ENCODE results near the gene RSRP1.
"Not testable (repeated sequence)": the region's sequence is repeated elsewhere in the genome, so short reads cannot be mapped to it uniquely, and the experiment has no call there.

The RSRP1 gene, protein sequence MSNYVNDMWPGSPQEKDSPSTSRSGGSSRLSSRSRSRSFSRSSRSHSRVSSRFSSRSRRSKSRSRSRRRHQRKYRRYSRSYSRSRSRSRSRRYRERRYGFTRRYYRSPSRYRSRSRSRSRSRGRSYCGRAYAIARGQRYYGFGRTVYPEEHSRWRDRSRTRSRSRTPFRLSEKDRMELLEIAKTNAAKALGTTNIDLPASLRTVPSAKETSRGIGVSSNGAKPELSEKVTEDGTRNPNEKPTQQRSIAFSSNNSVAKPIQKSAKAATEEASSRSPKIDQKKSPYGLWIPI

DNA sequence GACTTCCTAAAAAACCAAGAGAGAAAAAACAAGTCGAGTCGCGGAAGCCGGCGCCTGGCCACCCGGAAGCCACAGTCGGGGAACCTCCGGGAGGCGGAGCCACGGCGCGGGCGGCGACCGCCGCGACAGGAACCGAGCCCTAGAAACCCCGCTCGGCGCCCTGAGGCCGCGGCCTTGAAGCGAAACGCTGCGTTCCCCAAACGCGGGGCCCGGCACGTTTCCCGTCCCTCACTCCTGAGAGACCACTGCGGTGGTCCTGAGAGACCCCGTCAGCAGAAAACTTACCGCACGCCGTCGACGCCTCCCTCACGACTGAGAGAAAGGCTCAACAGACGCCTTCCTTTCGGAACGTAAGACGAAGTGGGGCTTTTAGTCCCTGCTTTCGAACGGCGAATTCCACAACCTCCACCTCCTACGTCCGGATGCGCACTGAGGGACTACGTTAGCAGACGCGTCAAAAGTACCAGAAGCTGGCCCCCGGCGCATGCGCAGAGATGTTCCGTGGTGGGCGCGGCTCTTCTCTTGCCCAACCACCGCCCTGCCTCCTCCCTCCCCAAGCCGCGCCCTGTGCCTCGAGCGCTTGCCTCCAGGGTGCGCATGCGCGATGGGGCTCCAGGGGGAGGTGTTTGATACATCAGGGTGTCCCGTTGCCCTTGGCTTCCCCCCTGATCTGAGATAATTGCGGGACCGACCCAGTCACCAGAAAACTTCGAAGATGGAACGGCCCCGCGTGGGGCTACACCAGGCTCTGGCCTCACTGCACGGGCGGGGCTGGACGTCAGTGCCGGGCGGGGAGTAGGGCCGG lies at the start of gene RSRP1:
TSS of gene RSRP1 (minus strand) at position 431 of the 805 bp plus-strand sequence. CDS start 491 bp downstream, outside the sequence.
- peak; percentile 93 to 95 for DNase-seq

DNA sequence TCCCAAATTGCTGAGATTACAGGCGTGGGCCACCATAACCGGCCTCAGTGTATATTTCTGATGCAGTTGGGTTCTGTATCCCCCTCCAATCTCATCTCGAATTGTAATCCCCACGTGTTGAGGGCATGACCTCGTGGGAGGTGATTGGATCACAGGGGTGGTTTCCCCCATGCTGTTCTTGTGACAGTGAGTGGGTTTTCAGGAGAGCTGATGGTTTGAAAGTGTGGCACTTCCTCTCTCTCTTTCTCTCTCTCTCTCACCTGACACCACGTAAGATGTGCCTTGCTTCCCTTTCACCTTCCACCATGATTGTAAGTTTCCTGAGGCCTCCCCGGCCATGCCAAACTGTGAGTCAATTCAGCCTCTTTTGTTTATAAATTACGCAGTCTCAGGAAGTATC lies 49.2 kb upstream of the RSRP1 start:
- not testable (repeated sequence) for DNase-seq

DNA sequence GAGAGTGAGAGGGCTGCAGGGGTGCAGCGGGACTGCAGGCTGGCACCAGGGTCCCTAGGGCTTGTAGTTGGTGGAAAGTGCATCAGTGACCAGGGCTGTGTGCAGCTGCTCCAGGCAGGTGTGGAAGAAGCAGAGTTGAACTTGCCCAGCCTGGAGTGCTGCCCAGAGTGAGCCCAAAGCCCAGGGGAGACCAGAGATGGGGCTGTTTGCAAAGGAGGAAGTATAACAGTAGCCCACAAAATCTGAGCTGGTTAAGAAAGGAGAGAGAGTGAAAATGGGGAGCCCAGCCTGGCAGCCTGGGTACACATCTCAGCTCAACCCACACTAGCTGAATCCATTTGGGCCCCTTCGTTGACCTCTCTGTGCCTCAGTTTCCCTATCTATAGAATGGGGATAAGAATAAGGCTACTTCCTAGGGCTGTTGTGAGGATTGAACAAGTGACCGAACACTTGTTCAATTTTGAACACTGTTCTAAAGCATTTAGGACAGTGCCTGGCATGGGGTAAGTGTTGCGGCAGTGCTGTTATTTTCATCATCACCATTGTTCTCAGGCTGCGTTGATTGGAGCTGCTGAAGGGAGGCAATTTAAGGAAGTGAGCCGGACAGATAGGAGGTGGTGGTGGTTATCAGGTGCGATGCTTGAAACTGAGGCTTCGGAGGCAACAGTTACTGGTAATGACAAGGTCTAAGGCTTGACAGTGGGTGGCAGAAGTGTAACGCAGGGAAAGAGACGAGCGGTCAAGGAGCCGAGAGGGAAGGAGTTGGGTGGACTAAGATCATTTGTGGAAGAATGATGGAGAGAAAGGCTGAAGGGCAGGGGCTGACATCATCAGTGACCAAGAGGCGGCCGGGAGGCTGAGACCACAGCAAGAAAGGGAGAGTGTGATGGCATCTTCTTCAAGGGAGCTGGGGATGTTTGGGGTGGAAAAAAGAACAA lies 47.9 kb upstream of the RSRP1 start:
- not testable (repeated sequence) for DNase-seq

DNA sequence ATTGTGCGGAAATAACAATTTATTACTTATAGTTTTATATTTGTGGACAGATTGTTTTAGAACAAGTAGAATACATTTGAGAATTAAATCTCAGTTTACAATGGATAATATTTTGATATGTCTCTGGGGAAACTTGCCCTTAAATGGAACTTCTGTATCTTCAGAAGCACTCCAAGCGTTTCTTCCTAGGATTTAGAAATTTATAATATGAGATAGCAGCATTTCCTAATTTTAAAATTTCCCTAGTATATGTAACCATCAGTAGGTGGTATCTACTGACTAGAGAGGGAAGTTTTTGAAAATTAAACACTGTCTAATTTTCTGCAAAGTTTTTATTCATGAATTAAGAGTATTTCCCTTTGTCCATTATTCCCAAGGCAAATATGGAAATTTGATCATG lies 46.2 kb upstream of the RSRP1 start:
- not testable (repeated sequence) for DNase-seq

DNA sequence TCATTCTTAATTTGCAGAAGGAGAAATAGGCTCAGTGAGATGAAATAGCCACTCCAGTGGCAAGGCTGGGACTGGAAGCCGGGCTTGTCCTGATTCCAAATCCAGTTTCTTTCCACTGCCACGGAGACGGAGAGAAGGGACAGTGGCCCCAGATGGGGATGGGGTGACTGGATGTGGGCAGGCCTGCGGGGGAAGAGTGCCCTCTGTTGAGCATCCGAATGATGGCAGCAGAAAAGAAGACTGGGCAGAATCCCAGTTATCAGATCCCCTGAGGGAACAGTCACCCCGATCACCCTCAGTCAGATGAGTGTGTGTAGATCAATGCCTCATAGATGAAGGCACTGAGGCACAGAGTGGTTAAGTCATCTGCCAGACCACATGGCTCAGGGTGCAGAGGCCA lies 42.8 kb upstream of the RSRP1 start:
- not testable (repeated sequence) for DNase-seq

DNA sequence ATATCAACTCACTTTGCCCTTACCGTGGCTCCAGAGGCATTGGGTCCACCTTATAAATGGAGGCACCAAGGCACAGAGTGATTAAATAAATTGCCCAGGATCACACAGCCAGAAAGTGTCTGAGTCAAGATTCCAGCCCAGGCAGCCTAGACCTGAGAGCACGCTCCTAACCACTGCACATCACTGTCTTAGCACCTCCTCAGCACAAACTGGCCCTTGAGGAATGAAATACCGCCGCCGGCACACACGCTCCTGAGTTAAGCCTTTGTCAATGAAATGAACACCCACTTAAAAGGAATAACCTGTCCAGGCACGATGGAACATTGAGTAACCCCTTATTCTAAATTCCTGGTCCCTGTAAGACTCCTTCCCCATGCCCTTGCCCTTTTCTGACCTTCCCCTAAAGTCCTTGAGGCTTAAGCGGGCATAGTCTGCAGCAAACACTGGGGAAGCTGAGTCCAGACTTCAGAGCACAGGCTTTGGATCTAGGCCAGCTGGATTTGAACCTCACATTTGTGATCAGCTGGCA lies 41.4 kb upstream of the RSRP1 start:
- DNase-seq = not testable (repeated sequence)

DNA sequence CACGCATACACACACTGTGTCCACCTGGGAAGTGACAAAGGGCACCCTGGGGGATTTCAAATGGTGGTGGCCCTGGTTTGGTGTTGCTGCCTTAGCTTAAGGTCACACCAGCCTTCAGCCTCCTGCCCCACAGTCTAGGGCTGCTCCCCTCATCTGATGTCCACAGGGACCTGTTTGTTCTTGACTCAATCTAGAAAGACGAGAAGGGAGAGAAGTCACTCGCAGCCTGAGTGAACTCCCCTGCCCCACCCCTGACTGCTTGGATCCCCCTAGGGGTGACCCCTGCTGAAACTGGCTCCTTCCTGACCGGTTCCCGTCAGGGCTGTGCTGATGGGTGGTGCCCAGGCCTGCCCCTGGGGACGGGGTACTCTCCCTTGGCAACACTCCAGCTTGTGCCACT lies 39.9 kb upstream of the RSRP1 start:
- not testable (repeated sequence) for DNase-seq

DNA sequence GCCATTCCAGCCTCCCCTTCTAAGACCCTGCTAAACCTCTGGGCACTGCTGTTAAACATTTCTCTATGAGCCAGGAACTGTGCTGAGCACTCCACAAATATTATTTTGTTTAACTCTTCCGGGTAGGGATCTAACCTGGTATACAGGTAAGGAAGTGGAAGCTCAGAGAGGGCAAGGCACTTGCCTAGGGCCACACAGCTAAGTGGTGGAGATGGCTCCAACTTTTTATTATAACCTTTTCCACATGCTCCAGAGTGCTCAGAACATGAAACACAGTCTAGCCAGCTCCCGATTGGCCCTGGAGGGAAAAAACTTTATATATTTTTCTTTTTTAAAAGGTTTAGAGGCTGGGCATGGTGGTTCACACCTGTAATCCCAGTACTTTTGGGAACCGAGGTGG lies 38.6 kb upstream of the RSRP1 start:
- not testable (repeated sequence) for DNase-seq

DNA sequence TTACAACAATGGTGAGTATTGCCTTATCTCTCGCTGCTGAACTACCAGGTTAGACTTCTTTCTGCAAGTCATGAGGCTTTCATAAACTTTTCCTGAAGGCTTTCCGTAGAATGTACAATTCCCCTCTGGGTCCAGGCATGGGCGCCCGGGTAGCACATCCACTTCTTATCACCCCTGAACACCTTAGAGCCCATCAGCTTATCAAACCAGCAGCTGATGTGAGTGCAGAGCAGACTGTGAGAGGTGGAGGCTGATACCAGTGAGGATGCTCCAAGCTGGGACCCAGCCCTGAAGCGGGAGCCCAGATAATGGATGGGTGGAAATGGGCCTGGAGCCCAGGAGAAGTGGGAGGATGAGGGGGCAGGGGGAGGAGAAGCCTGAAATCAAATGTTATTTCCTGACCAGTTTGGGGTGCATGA lies 32.4 kb upstream of the RSRP1 start:
- not testable (repeated sequence) for DNase-seq

DNA sequence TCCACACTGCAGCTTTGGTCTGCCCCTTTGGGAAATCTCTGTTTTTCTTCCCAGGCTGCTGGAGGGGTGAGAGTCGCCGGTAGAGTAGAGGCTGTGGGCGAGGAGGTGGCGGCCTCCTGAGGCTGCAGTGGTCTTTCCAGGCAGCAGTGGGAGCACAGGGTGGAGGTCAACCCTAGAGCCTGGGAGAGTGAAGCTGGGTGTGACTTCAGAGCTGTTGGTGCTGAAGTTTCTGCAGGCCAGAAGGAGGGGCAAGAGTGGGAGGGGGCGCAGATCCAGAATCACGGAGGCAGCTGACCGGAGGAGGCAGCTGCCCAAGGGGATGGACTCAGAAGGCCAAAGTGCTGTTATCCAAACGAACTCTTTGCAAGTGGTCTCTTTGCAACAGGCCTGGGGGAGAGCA lies 31.5 kb upstream of the RSRP1 start:
- DNase-seq = not testable (repeated sequence)

DNA sequence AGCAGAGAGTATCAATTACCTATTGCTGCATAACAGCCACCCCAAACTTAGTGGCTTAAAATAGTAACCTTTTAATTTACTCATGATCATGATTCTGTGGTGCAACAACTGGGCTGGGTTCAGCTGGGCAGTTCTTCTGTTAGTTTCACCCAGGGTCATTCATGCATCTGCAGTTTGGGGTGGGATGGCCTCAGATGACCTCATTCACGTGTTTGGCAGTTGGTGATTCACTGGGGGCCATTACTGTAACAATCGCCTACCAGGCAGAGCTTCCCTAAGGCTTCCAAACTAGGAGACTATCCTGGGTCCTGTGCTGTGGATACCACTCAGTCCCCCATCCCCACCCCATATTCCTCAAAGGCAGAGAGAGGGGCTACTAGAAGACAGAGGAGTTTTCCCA lies 31.1 kb upstream of the RSRP1 start:
- not testable (repeated sequence) for DNase-seq

DNA sequence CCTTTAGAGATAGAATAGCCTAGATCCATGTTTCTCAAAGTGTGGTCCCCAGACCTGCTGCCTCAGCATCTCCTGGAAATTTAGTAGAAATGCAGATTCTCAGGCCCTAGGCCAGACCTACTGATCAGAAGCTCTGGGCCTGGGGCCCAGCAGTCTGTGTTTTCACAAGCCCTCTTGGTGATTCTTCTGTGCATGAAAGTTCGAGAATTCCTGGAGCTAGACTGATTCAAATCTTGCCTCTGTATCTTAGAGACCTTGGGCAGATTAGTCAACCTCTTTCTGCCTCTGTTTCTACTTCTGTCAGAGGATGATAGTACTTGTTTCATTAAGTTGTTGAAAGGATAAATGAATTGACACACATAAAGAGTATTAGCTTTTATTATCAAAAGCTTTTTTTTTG lies 30.0 kb upstream of the RSRP1 start:
- not testable (repeated sequence) for DNase-seq

DNA sequence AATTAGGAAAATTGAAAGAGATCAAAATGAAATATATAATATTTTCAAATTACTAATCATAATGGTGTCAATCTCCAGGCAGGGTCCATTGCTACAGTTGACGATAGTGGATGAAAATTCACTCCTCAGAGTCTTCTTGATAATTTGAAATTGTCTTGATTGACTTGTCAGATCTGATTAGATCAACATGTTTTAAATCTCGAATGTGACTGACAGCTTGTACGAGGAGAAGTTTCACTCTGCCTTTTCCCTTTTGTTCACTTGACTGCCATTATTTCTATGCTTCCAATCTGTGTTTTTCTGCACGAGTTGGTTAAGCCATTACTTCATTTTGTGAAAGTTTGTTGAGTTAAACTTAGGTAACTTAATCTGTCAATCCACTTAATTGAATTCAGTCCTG lies 28.4 kb upstream of the RSRP1 start:
- DNase-seq = not testable (repeated sequence)

DNA sequence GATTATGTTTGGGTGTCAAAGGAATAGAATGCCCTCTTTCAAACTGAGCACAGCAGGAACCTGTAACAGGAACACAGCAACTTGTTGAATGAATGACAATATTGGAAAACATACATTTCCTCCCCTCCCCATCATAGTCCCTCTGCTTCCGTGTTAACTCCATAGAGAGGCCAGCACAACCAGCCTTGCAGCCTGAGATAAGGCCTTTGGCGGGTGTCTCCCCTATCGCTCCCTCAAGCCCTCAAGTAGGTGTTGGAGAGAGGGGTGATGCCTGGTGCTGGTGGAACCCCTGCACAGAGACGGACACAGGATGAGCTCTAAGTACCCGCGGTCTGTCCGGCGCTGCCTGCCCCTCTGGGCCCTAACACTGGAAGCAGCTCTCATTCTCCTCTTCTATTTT lies 25.0 kb upstream of the RSRP1 start, which contains the start of gene RHD:
TSS of gene RHD (plus strand) at position 272 of the 400 bp plus-strand sequence. CDS start at position 311, 39 bp downstream.
- DNase-seq = not testable (repeated sequence)

DNA sequence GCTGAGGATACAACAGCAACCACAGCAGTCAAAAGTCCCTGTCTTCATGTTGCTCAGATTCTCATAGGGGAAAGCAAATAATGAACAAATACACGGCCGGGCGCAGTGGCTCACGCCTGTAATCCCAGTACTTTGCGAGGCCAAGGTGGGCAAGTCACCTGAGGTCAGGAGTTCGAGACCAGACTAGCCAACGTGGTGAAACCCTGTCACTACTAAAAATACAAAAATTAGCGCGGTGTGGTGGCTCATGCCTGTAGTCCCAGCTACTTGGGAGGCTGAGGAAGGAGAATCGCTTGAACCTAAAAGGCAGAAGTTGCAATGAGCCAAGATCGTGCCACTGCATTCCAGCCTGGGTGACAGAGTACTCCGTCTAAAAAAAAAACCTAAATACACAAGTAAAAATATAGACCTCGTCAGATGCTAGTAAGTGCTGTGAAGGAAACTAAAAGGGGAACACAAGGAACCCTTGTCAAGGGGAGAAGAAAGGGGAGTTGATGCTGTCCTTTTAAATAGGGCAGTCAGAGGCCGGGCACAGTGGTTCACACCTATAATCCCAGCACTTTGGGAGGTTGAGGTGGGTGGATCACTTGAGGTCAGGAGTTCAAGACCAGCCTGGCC lies 21.0 kb upstream of the RSRP1 start:
- DNase-seq = not testable (repeated sequence)

DNA sequence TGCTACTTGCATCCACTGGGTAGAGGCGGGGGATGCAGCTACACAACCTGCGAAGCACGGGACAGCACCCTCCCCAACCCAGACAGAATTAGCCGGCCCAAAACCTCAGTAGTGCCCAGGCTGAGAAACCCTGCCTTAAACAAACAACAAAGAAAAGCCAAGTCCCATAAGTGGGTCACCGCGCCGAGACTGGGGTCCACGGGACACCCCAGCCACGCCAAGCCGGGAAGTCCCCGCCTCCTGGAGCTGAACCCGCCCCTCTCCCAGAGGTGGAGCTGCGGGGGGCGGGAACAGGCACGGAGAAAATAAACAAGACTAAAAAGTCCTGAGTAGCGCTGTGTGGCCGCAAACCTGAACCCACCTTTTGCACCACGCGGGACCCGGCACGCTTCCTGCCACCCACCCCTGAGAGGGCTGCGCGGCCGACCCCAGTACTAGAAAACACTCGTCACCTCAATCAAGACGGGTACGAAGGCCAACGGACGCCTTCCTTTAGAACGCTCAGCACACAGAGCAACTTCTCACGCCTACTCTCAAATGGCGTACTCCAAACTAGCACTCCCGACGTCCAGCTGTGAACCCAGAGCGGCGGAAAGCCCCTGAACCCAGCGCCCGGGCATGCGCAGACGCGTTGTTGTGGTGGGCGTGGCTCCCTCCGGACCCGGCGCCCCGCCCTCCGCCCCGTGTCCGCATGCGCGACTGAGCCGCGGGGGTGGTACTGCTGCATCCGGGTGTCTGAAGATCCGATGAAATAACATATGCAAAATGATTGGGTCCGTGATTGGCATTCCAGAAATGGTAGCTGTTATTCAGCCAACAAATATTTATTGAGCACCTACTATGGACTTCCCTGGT lies 20.3 kb upstream of the RSRP1 start:
- DNase-seq = not testable (repeated sequence)

DNA sequence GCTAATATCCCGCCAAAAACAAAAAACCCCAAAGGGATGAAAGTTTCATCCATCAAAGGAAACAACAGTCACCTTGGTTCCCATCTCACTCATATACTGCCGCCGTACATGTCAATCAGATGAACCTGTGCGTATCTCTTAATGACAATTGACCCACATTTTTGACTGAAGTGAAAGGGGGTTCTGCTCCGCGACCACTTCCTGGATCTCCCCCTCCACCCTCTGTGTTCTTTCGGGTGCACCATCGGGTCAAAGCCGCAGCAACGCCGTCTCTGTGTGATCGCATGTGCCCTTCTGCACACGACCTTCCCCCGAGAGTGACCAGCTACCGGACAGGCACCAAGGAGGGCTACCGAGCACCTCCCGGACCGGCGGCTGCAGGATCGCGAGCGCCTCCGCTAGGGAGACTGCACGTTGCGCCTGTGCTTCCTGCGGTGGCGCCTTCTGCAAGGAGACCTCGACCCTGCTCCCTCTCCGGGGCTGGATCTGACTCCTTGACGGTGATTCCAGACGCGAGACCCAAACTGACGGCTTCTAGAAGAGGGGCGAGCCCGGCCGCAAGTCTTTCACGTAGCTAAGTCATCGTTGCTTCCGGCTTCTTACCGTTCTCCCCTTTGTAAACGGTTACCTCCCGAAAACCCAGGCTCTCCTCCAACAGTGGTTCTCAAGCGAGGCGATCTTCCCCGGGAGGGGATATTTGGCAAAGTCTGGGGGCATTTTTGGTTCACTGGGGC lies 19.5 kb upstream of the RSRP1 start:
- not testable (repeated sequence) for DNase-seq

DNA sequence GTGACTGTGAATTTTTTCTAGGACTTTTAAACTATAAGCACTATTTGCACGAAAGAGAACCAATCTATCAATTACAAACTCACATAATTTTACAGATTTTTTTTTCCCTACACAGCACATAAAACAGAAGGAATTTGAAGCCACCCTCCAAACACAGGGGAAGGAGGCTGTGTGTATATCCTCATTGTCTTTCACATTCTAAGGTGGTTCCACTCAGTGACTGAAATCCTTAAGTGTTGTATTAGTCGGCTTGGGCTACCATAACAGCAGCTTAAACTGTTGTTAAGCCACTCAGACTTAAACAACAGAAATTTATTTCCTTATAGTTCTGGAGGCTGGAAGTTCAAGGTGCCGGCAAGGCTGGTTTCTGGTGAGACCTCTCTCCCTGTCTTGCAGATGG lies 13.1 kb upstream of the RSRP1 start:
- not testable (repeated sequence) for DNase-seq

DNA sequence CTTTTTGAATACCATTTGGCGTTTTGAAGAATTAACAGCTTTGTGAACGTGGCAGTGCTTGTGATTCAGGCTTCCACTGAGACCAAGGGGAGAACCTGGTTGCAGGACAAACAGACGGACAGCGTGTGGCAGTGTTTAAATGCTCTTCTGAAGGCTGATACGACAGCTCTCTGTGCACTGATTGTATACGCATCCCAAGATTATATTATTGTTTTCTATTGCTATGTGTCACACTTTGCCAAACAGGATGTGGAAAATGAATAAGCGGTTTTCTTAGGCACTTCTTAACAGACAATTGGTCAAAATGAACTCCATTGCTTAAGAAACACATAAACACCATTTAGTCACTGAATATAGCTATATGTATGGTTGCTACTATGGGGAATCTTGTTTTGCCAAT lies 12.6 kb upstream of the RSRP1 start:
- peak in 1 of 2 experiments; percentile 32 for DNase-seq

DNA sequence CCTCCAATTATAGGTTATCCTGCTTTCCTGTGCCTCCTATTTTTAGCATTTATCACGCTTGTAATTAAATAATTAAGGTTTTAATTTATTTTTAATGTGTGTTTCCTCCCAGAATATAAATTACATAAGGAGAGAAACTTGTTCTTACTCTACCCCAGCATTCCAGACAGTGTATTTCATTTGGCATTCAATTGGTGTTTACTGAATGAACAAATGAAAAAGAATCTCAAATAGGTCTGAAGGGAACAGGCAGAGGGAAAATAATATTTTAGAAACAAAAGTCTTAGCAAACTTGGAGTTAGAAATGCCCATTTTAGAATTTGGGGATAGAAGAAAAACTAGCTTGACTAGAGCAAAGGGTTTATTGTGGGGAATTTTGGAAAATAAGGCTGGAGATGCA lies 9.9 kb upstream of the RSRP1 start:
- no peak for DNase-seq

Measured in SW 1271 (cell line).